HepG2 (cell line): ENCODE measurements around the gene MYH10. TPM values are rescaled to one million over a fixed set of nuclear protein-coding genes. Genes with fewer than 3 reads are reported as not detected.

Experiments used
- ARID2 ChIP-seq: sonication (generic); formaldehyde crosslinking; IDR thresholded peaks from 2 replicates; pipeline ENCODE4 v1.8.1; 2022; ENCODE audit warnings: mild to moderate bottlenecking, missing genetic modification reagents, borderline replicate concordance
- ATF4 ChIP-seq, 2 experiments: fragments of 450-650 bp in 1 of 2; sonication (generic) in 1 of 2; formaldehyde crosslinking; IDR thresholded peaks; 2 replicates each; pipeline versions ENCODE4 v1.5.0 to v1.8.0; 2020 to 2022; ENCODE audit warnings: mild to moderate bottlenecking in 1 of 2, missing genetic modification reagents in 1 of 2
- ATM ChIP-seq: fragments of 450-650 bp; IDR thresholded peaks from 2 replicates; pipeline ENCODE4 v1.7.1; 2017; ENCODE audit warnings: mild to moderate bottlenecking, borderline replicate concordance
- CHD2 ChIP-seq: IDR thresholded peaks from 2 replicates; pipeline ENCODE4 v1.6.1; 2011; ENCODE audit warnings: low read depth, low read length, improper control_type of control experiment
- ELF1 ChIP-seq: sonication (generic); formaldehyde crosslinking; IDR thresholded peaks from 2 replicates; pipeline ENCODE4 v1.4.0; 2020; ENCODE audit warnings: missing genetic modification reagents
- FOXO1 ChIP-seq: sonication (generic); formaldehyde crosslinking; IDR thresholded peaks from 2 replicates; pipeline ENCODE4 v1.4.0; 2020; ENCODE audit warnings: missing genetic modification reagents
- MTA1 ChIP-seq: sonication (generic); formaldehyde crosslinking; IDR thresholded peaks from 2 replicates; pipeline ENCODE4 v1.4.0; 2020; ENCODE audit warnings: missing genetic modification reagents, mild to moderate bottlenecking, borderline replicate concordance
- NFRKB ChIP-seq: fragments of 450-650 bp; IDR thresholded peaks from 2 replicates; pipeline ENCODE4 v1.6.1; 2017
- NR1H2 ChIP-seq: sonication (generic); formaldehyde crosslinking; IDR thresholded peaks from 2 replicates; pipeline ENCODE4 v1.8.1; 2022; ENCODE audit warnings: low read depth, missing genetic modification reagents, borderline replicate concordance
- POLR2A ChIP-seq, 2 experiments: IDR thresholded peaks; 2 replicates each; pipeline ENCODE4 v1.6.1; 2011; ENCODE audit warnings: low read depth in 2 of 2, low read length in 2 of 2, mild to moderate bottlenecking in 1 of 2, moderate library complexity in 1 of 2; ENCODE audit not compliant: insufficient read depth in 1 of 2
- RCOR2 ChIP-seq: IDR thresholded peaks from 2 replicates; pipeline ENCODE4 v1.6.1; 2016; ENCODE audit warnings: missing biosample characterization, missing genetic modification reagents
- REPIN1 ChIP-seq: sonication (generic); formaldehyde crosslinking; IDR thresholded peaks from 2 replicates; pipeline ENCODE4 v1.8.0; 2022; ENCODE audit warnings: missing genetic modification reagents, low read depth, mild to moderate bottlenecking, borderline replicate concordance
- RNF219 ChIP-seq: sonication (generic); formaldehyde crosslinking; IDR thresholded peaks from 2 replicates; pipeline ENCODE4 v1.5.0; 2020; ENCODE audit warnings: mild to moderate bottlenecking, missing genetic modification reagents
- SALL2 ChIP-seq: sonication (generic); formaldehyde crosslinking; IDR thresholded peaks from 2 replicates; pipeline ENCODE4 v1.8.1; 2023; ENCODE audit warnings: mild to moderate bottlenecking, missing genetic modification reagents, inconsistent platforms
- TCF12 ChIP-seq, 2 experiments: fragments of 450-650 bp in 1 of 2; sonication (generic) in 1 of 2; formaldehyde crosslinking in 1 of 2; IDR thresholded peaks; 2 replicates each; pipeline versions ENCODE4 v1.6.1 to v1.8.0; 2017 to 2022; ENCODE audit warnings: antibody characterized with exemption in 1 of 2, mild to moderate bottlenecking in 1 of 2, missing genetic modification reagents in 1 of 2, moderate library complexity in 1 of 2
- TIGD3 ChIP-seq: sonication (generic); formaldehyde crosslinking; IDR thresholded peaks from 2 replicates; pipeline ENCODE4 v1.5.1; 2020; ENCODE audit warnings: mild to moderate bottlenecking, missing genetic modification reagents, borderline replicate concordance
- ZBTB38 ChIP-seq: sonication (generic); formaldehyde crosslinking; IDR thresholded peaks from 2 replicates; pipeline ENCODE4 v1.5.1; 2020; ENCODE audit warnings: mild to moderate bottlenecking, missing genetic modification reagents
- ZKSCAN5 ChIP-seq: sonication (generic); formaldehyde crosslinking; IDR thresholded peaks from 2 replicates; pipeline ENCODE4 v1.5.1; 2020; ENCODE audit warnings: mild to moderate bottlenecking, missing genetic modification reagents
- ZNF331 ChIP-seq: sonication (generic); formaldehyde crosslinking; IDR thresholded peaks from 2 replicates; pipeline ENCODE4 v1.4.0; 2020; ENCODE audit warnings: missing genetic modification reagents
- ZNF563 ChIP-seq: sonication (generic); formaldehyde crosslinking; IDR thresholded peaks from 2 replicates; pipeline ENCODE4 v1.8.0; 2022; ENCODE audit warnings: mild to moderate bottlenecking, moderate library complexity, missing genetic modification reagents
- ZNF607 ChIP-seq: sonication (generic); formaldehyde crosslinking; IDR thresholded peaks from 2 replicates; pipeline ENCODE4 v1.5.1; 2020; ENCODE audit warnings: missing genetic modification reagents, mild to moderate bottlenecking, borderline replicate concordance
- ZNF747 ChIP-seq: sonication (generic); formaldehyde crosslinking; IDR thresholded peaks from 2 replicates; pipeline ENCODE4 v1.8.1; 2023; ENCODE audit warnings: missing genetic modification reagents, mild to moderate bottlenecking, borderline replicate concordance
- ZNF790 ChIP-seq: sonication (generic); formaldehyde crosslinking; IDR thresholded peaks from 2 replicates; pipeline ENCODE4 v1.8.0; 2022; ENCODE audit warnings: missing genetic modification reagents, mild to moderate bottlenecking, borderline replicate concordance
- polyA plus RNA-seq, 8 experiments: library from polyadenylated mRNA; depleted of rRNA in 3 of 8; stranded (reverse) in 7 of 8; unstranded in 1 of 8; fragments of >200 nt; fragmentation: Illumina TruSeq in 4 of 8; extraction: Trizol in 4 of 8; gene quantifications; 2 replicates each; pipeline versions ENCODE4 v1.2.1 to v1.2.3, GENCODE V29; 2011 to 2016; ENCODE audit warnings: low read depth in 4 of 8, missing spikeins in 1 of 8, mixed read lengths in 1 of 8; ENCODE audit not compliant: insufficient read depth in 1 of 8
- total RNA-seq, 5 experiments: library from RNA; depleted of rRNA; stranded (reverse); fragments of >200 nt; fragmentation: Illumina TruSeq; extraction: Trizol; gene quantifications; 2 replicates each; pipeline ENCODE4 v1.2.3, GENCODE V29; 2016; ENCODE audit warnings: low read depth in 1 of 5
- TF ChIP-seq, protein P1 (sequence below): sonication (generic); formaldehyde crosslinking; conservative IDR thresholded peaks from 2 replicates; pipeline ENCODE4 v1.5.0; 2020; ENCODE audit warnings: missing genetic modification reagents

The MYH10 gene
- total and polyA plus RNA-seq, 2 of the 13 experiments (the other 11 are each of a cell fraction or from before 2014, with no cell fraction given), result 43.4 to 68.6 TPM

GRCh38 chr17:8630802-8631553 is 453 bp upstream of the MYH10 start (continued):
- TF ChIP-seq ZKSCAN5 (CRISPR knock-in tag), result no peak
- no peak; the same call in 1 of the 2 replicates for TF ChIP-seq FOXO1 (CRISPR knock-in tag)
- no peak for TF ChIP-seq ZNF790 (CRISPR knock-in tag)
- peak; percentile 69 for TF ChIP-seq ZBTB38 (CRISPR knock-in tag)
- peak; percentile 65 to 71 for TF ChIP-seq POLR2A (IDR thresholded peaks at IDR 0.05; ENCODE audit: insufficient read depth in 1 of 2, low read depth in 2 of 2, low read length in 2 of 2)
- no peak for TF ChIP-seq ARID2
- TF ChIP-seq RCOR2 (CRISPR knock-in tag), result no peak; the same call in 1 of the 2 replicates
- TF ChIP-seq CHD2, result peak; percentile 90
- no peak for TF ChIP-seq TIGD3
- TF ChIP-seq ATM, result no peak
- no peak for TF ChIP-seq RNF219 (CRISPR knock-in tag)
- peak; percentile 49; the same call in 1 of the 2 replicates for TF ChIP-seq MTA1 (CRISPR knock-in tag)
- peak; percentile 64; the same call in 1 of the 2 replicates for TF ChIP-seq ZNF331
- TF ChIP-seq ATF4 (CRISPR knock-in tag; IDR thresholded peaks at IDR 0.05), result peak in 1 of 2 experiments; percentile 56; a peak in 1 of 4 replicates
- TF ChIP-seq REPIN1 (CRISPR knock-in tag), result no peak
- peak; percentile 22; the same call in 1 of the 2 replicates for TF ChIP-seq ELF1
- TF ChIP-seq ZNF563 (CRISPR knock-in tag), result peak; percentile 73
- no peak for TF ChIP-seq TCF12 (IDR thresholded peaks at IDR 0.05)
- peak; percentile 19; the same call in 1 of the 2 replicates for TF ChIP-seq TCF12 (CRISPR knock-in tag; IDR thresholded peaks at IDR 0.05)
- TF ChIP-seq, protein P1, sequence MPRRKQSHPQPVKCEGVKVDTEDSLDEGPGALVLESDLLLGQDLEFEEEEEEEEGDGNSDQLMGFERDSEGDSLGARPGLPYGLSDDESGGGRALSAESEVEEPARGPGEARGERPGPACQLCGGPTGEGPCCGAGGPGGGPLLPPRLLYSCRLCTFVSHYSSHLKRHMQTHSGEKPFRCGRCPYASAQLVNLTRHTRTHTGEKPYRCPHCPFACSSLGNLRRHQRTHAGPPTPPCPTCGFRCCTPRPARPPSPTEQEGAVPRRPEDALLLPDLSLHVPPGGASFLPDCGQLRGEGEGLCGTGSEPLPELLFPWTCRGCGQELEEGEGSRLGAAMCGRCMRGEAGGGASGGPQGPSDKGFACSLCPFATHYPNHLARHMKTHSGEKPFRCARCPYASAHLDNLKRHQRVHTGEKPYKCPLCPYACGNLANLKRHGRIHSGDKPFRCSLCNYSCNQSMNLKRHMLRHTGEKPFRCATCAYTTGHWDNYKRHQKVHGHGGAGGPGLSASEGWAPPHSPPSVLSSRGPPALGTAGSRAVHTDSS (CRISPR knock-in tag), result no peak
- no peak; the same call in 1 of the 2 replicates for TF ChIP-seq ZNF747
- TF ChIP-seq NFRKB, result no peak
- no peak; the same call in 1 of the 2 replicates for TF ChIP-seq ZNF607
- 0 out of 2 replicates have a peak, but pooled peaks have one; percentile 61 for TF ChIP-seq NR1H2
- TF ChIP-seq SALL2, result peak; percentile 86
